CD14-positive monocyte (primary cell): Measurements from ENCODE around the gene WAC. TPM values are rescaled to one million over a fixed set of nuclear protein-coding genes. Genes with fewer than 3 reads are reported as not detected.

Experiments used
- DNase-seq, 3 donors: peaks; one replicate each; pipeline ENCODE4 v3.0.0-alpha.2; 2011 to 2022
- H2AFZ ChIP-seq: 2 replicates; pipeline ENCODE4 v1.6.0; 2012; ENCODE audit warnings: mild to moderate bottlenecking, low read depth, low read length, inconsistent platforms; ENCODE audit not compliant: insufficient read depth, poor library complexity, severe bottlenecking
- H3K27ac ChIP-seq, 2 donors: 1 replicate in 1 of 2; 2 replicates in 1 of 2; pipeline ENCODE4 v1.5.1; 2012 to 2013; ENCODE audit warnings: low read length in 2 of 2, control low read depth in 1 of 2, inconsistent platforms in 1 of 2, low read depth in 1 of 2, mild to moderate bottlenecking in 1 of 2
- H3K27me3 ChIP-seq, 2 donors: one replicate each; pipeline versions ENCODE4 v1.6.0 to v1.6.1; 2011 to 2013; ENCODE audit warnings: low read length in 2 of 2; ENCODE audit not compliant: control insufficient read depth in 2 of 2, insufficient read depth in 2 of 2
- H3K36me3 ChIP-seq, 2 donors: replicated peaks in 1 of 2; 1 replicate in 1 of 2; 2 replicates in 1 of 2; pipeline versions ENCODE4 v1.5.1 to v1.6.1; 2012 to 2013; ENCODE audit warnings: low read length in 2 of 2, control low read depth in 1 of 2, inconsistent platforms in 1 of 2, mild to moderate bottlenecking in 1 of 2; ENCODE audit not compliant: insufficient read depth in 2 of 2, control insufficient read depth in 1 of 2
- H3K4me1 ChIP-seq, 2 donors: 1 replicate in 1 of 2; 2 replicates in 1 of 2; pipeline versions ENCODE4 v1.5.1 to v1.6.1; 2012 to 2013; ENCODE audit warnings: low read length in 2 of 2, control low read depth in 1 of 2, inconsistent platforms in 1 of 2, mild to moderate bottlenecking in 1 of 2, moderate library complexity in 1 of 2; ENCODE audit not compliant: insufficient read depth in 2 of 2, control insufficient read depth in 1 of 2
- H3K4me2 ChIP-seq: replicated peaks from 2 replicates; pipeline ENCODE3; 2012; ENCODE audit warnings: low read length, moderate library complexity, mild to moderate bottlenecking; ENCODE audit not compliant: poor library complexity, severe bottlenecking; ENCODE audit errors: extremely low read depth
- H3K4me3 ChIP-seq, 3 experiments: fragments of 200-600 bp in 1 of 3; sonication (generic) in 1 of 3; replicated peaks in 1 of 3; 1 replicate in 2 of 3; 2 replicates in 1 of 3; pipeline ENCODE4 v1.5.1; 2011 to 2013; ENCODE audit warnings: low read length in 3 of 3, mild to moderate bottlenecking in 3 of 3, control low read depth in 2 of 3, low read depth in 2 of 3, inconsistent platforms in 1 of 3, moderate library complexity in 1 of 3
- H3K79me2 ChIP-seq: 2 replicates; pipeline ENCODE4 v1.6.0; 2012; ENCODE audit warnings: mild to moderate bottlenecking, control low read depth, inconsistent platforms, low read length, moderate library complexity; ENCODE audit not compliant: insufficient read depth
- H3K9ac ChIP-seq: 2 replicates; pipeline ENCODE4 v1.6.0; 2017; ENCODE audit warnings: low read length, mild to moderate bottlenecking; ENCODE audit not compliant: insufficient read depth, poor library complexity, severe bottlenecking
- H3K9me3 ChIP-seq, 2 donors: replicated peaks in 1 of 2; 1 replicate in 1 of 2; 2 replicates in 1 of 2; pipeline versions ENCODE4 v1.5.1 to v1.6.1; 2012 to 2013; ENCODE audit warnings: low read length in 2 of 2, control low read depth in 1 of 2; ENCODE audit not compliant: control insufficient read depth in 1 of 2, insufficient read depth in 1 of 2
- H4K20me1 ChIP-seq: 2 replicates; pipeline ENCODE4 v1.6.0; 2012; ENCODE audit warnings: mild to moderate bottlenecking, low read length, control low read depth, moderate library complexity; ENCODE audit not compliant: insufficient read depth
- H3K27ac Mint-ChIP-seq, 7 donors: one replicate each; pipeline ENCODE4 v1.8.0; 2020; ENCODE audit warnings: mild to moderate bottlenecking in 7 of 7, mixed read lengths in 7 of 7, moderate library complexity in 6 of 7, inconsistent platforms in 2 of 7
- H3K27me3 Mint-ChIP-seq, 3 donors: one replicate each; pipeline ENCODE4 v1.8.0; 2021 to 2022; ENCODE audit warnings: low read depth in 3 of 3, mild to moderate bottlenecking in 3 of 3, mixed read lengths in 3 of 3, moderate library complexity in 3 of 3, inconsistent platforms in 1 of 3
- H3K36me3 Mint-ChIP-seq, 2 donors: one replicate each; pipeline ENCODE4 v1.8.0; 2020; ENCODE audit warnings: mixed read lengths in 2 of 2, inconsistent platforms in 1 of 2, mild to moderate bottlenecking in 1 of 2
- H3K4me1 Mint-ChIP-seq: one replicate; pipeline ENCODE4 v1.8.0; 2020; ENCODE audit warnings: mild to moderate bottlenecking, mixed read lengths
- H3K4me3 Mint-ChIP-seq, 2 donors: one replicate each; pipeline ENCODE4 v1.8.0; 2020; ENCODE audit warnings: mild to moderate bottlenecking in 2 of 2, mixed read lengths in 2 of 2, moderate library complexity in 1 of 2
- H3K9me3 Mint-ChIP-seq, 7 donors: one replicate each; pipeline ENCODE4 v1.8.0; 2020 to 2022; ENCODE audit warnings: mixed read lengths in 7 of 7, mild to moderate bottlenecking in 6 of 7, moderate library complexity in 6 of 7, inconsistent platforms in 2 of 7
- CTCF ChIP-seq: fragments of 200-600 bp; IDR thresholded peaks from one replicate; pipeline ENCODE4 v1.8.0; 2022; ENCODE audit warnings: antibody characterized with exemption, mild to moderate bottlenecking
- WGBS: methylation state at CpG from one replicate; pipeline ENCODE4 v1.1.5; 2013; ENCODE audit warnings: missing lambda C conversion rate; ENCODE audit not compliant: insufficient coverage; 5-methylcytosine and 5-hydroxymethylcytosine counted together
- intact Hi-C, 2 donors: fragments of 100-400 bp; cut with micrococcal nuclease; formaldehyde crosslinking; loops; one replicate each; pipeline versions ENCODE4 v1.15.0 to v1.15.1; 2023
- polyA plus RNA-seq, 3 donors: library from polyadenylated mRNA; depleted of rRNA in 1 of 3; unstranded in 2 of 3; stranded (reverse) in 1 of 3; fragments of 300-500 nt in 2 of 3; fragments of >200 nt in 1 of 3; fragmentation: Illumina TruSeq in 2 of 3; gene quantifications; 1 replicate in 2 of 3; 2 replicates in 1 of 3; pipeline ENCODE4 v1.2.3, GENCODE V29; 2012 to 2021

Gene WAC
- polyA plus RNA-seq, 3 donors: 46.7 to 80.8 (median 67.9) TPM

- peaks cover 21% of the 10 kb centered on the region for H3K4me1 Mint-ChIP-seq
- H3K27ac Mint-ChIP-seq: peak overlapping the region in 1 of 7 donors; percentile 90
- peaks cover 63 to 78% of the 10 kb centered on the region in 2 donors for H3K36me3 Mint-ChIP-seq
- H2AFZ ChIP-seq: no peak overlapping the region
- H3K9me3 Mint-ChIP-seq: no peaks in the 10 kb centered on the region
- peaks cover 98% of the 10 kb centered on the region for H3K79me2 ChIP-seq
- H3K36me3 ChIP-seq: peaks cover 71 to 85% of the 10 kb centered on the region in 2 donors
- 100% methylated on average over 1 of the region's 4 CpGs for WGBS
- H3K4me1 ChIP-seq: peaks cover 21 to 26% of the 10 kb centered on the region in 2 donors
- no peaks in the 10 kb centered on the region for H3K9me3 ChIP-seq
- H4K20me1 ChIP-seq: peaks cover 100% of the 10 kb centered on the region
- intact Hi-C loops: loop anchor here in 1 of 2 donors (10.0 kb wide), 1 partner anchor 51 kb away; the partner anchor contains the start of gene WAC
- H3K4me3 Mint-ChIP-seq: no peak overlapping the region
- peaks cover 0 to 1% (median 0%) of the 10 kb centered on the region in 3 donors for H3K27me3 Mint-ChIP-seq
- no peak for TF ChIP-seq CTCF
- no peak overlapping the region for H3K9ac ChIP-seq
- H3K4me3 ChIP-seq: no peak overlapping the region
- no peak for DNase-seq
- H3K4me2 ChIP-seq: no peak overlapping the region
- no peaks in the 10 kb centered on the region for H3K27me3 ChIP-seq
- peak overlapping the region; percentile 47 to 59 for H3K27ac ChIP-seq
These were observed 53.3 kb downstream of the WAC start for GRCh38 chr10:28586176-28586575.

- no peak overlapping the region for H2AFZ ChIP-seq
- Mint-ChIP-seq H3K27ac (peak overlapping the region; percentile 5 to 94 (median 84)), H3K4me3 (no peak overlapping the region), H3K4me1 (peaks cover 22% of the 10 kb centered on the region), H3K9me3 (peaks cover 0 to 2% (median 0%) of the 10 kb centered on the region in 7 donors), H3K27me3 (peaks cover 0 to 1% (median 0%) of the 10 kb centered on the region in 3 donors), H3K36me3 (peaks cover 67 to 81% of the 10 kb centered on the region in 2 donors)
- H4K20me1 ChIP-seq: peaks cover 100% of the 10 kb centered on the region
- H3K4me2 ChIP-seq: peak overlapping the region; percentile 26
- no peaks in the 10 kb centered on the region for H3K9me3 ChIP-seq
- TF ChIP-seq CTCF: no peak
- peaks cover 98% of the 10 kb centered on the region for H3K79me2 ChIP-seq
- H3K4me1 ChIP-seq: peaks cover 21 to 26% of the 10 kb centered on the region in 2 donors
- peak overlapping the region in 1 of 3 experiments; percentile 0 for H3K4me3 ChIP-seq
- peaks cover 77 to 85% of the 10 kb centered on the region in 2 donors for H3K36me3 ChIP-seq
- H3K27ac ChIP-seq: peak overlapping the region in 1 of 2 donors; percentile 47
- intact Hi-C loops: loop anchor here in 1 of 2 donors (10.0 kb wide), 1 partner anchor 53 kb away; the partner anchor contains the start of gene WAC
- no peak overlapping the region for H3K9ac ChIP-seq
- DNase-seq: peak; percentile 57 to 83 (median 70)
- H3K27me3 ChIP-seq: no peaks in the 10 kb centered on the region
- no CpG with 5 or more reads among the region's 5 CpGs for WGBS
These were observed 54.5 kb downstream of the WAC start for GRCh38 chr10:28587270-28587969.
